PFSK-1 (cell line): ENCODE results near the gene SEMA4G.

Experiments
- POLR2AphosphoS5 ChIP-seq: IDR thresholded peaks from 2 replicates; pipeline ENCODE4 v1.6.1; 2012; ENCODE audit warnings: low read depth, mild to moderate bottlenecking, control low read depth, low read length, moderate library complexity
- SIN3A ChIP-seq: IDR thresholded peaks from 2 replicates; pipeline ENCODE4 v1.6.1; 2012; ENCODE audit warnings: mild to moderate bottlenecking, low read length, moderate library complexity, borderline replicate concordance; ENCODE audit not compliant: insufficient read depth
- TAF1 ChIP-seq: IDR thresholded peaks from 2 replicates; pipeline ENCODE4 v1.6.1; 2012; ENCODE audit warnings: low read length, control low read depth, borderline replicate concordance; ENCODE audit not compliant: insufficient read depth
- TF ChIP-seq, protein P1 (sequence below), 2 experiments: IDR thresholded peaks; 2 replicates each; pipeline versions ENCODE4 v1.6.1 to v1.8.0; 2011 to 2012; ENCODE audit warnings: low read depth in 2 of 2, low read length in 2 of 2, control low read depth in 1 of 2, inconsistent platforms in 1 of 2, mild to moderate bottlenecking in 1 of 2, moderate library complexity in 1 of 2; ENCODE audit not compliant: insufficient read depth in 1 of 2

DNA sequence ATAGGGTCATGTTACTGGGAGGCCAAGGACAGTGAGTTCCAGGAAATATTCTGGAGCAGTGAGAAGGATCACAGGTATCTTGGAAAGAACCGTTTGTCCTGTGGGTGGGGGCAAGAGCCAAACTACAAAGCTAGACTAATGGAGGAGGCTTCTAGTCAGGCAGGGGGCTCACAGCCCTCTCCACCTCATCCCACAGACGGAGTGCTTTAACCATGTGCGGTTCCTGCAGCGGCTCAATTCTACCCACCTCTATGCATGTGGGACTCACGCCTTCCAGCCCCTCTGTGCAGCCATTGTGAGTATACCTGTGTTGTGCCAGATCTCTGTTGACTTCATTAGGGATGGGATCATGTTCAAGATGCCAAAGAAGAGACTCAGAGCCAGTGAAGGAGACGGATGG lies 8.1 kb downstream of the SEMA4G start:
- TF ChIP-seq POLR2AphosphoS5 (no peak), TAF1 (no peak), SIN3A (no peak)
- TF ChIP-seq, protein P1, sequence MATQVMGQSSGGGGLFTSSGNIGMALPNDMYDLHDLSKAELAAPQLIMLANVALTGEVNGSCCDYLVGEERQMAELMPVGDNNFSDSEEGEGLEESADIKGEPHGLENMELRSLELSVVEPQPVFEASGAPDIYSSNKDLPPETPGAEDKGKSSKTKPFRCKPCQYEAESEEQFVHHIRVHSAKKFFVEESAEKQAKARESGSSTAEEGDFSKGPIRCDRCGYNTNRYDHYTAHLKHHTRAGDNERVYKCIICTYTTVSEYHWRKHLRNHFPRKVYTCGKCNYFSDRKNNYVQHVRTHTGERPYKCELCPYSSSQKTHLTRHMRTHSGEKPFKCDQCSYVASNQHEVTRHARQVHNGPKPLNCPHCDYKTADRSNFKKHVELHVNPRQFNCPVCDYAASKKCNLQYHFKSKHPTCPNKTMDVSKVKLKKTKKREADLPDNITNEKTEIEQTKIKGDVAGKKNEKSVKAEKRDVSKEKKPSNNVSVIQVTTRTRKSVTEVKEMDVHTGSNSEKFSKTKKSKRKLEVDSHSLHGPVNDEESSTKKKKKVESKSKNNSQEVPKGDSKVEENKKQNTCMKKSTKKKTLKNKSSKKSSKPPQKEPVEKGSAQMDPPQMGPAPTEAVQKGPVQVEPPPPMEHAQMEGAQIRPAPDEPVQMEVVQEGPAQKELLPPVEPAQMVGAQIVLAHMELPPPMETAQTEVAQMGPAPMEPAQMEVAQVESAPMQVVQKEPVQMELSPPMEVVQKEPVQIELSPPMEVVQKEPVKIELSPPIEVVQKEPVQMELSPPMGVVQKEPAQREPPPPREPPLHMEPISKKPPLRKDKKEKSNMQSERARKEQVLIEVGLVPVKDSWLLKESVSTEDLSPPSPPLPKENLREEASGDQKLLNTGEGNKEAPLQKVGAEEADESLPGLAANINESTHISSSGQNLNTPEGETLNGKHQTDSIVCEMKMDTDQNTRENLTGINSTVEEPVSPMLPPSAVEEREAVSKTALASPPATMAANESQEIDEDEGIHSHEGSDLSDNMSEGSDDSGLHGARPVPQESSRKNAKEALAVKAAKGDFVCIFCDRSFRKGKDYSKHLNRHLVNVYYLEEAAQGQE (IDR thresholded peaks at IDR 0.05; ENCODE audit: insufficient read depth in 1 of 2, low read depth in 2 of 2, low read length in 2 of 2): no peak
